Fibroblast of the aortic adventitia (primary cell): ENCODE results near the gene PSTPIP2. TPM values are rescaled to one million over a fixed set of nuclear protein-coding genes. Genes with fewer than 3 reads are reported as not detected.
"Not testable (repeated sequence)": the region's sequence is repeated elsewhere in the genome, so short reads cannot be mapped to it uniquely, and the experiment has no call there.

ENCODE experiments used
- DNase-seq: peaks from one replicate; pipeline ENCODE4 v3.0.0-alpha.2; 2010; ENCODE audit warnings: low read depth
- H3K4me3 ChIP-seq: 2 replicates; pipeline ENCODE4 v1.5.1; 2011; ENCODE audit warnings: low read depth, mild to moderate bottlenecking, control low read depth, low read length, moderate library complexity
- total RNA-seq: library from RNA; depleted of rRNA; stranded (reverse); fragments of >200 nt; gene quantifications from 2 replicates; pipeline ENCODE4 v1.2.3, GENCODE V29; 2012; ENCODE audit warnings: low replicate concordance
- TF ChIP-seq, protein P1 (sequence below): IDR thresholded peaks from 2 replicates; pipeline ENCODE4 v1.5.1; 2011; ENCODE audit warnings: mild to moderate bottlenecking, low read length, control low read depth, inconsistent platforms; ENCODE audit not compliant: insufficient read depth

The PSTPIP2 gene
- total RNA-seq, 1 donor, result 6.4 TPM

DNA sequence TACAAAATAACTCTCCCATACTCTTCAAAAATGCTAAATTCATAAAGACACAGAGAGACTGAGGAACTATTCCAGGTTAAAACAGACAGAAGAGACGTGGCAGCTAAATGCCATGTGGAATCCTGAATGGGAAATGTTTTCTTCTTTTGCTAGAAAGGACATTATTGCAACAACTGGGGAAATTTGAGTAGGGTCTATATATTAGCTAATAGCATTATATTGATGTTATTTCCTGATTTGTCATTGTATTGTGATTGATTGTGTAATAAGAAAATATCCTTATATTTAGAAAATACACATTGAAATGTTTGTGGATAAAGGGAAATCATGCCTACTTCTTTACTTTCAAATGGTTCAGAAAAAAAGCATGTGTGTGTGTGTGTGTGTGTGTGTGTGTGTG, 23.4 kb downstream of the PSTPIP2 start:
- TF ChIP-seq, protein P1, sequence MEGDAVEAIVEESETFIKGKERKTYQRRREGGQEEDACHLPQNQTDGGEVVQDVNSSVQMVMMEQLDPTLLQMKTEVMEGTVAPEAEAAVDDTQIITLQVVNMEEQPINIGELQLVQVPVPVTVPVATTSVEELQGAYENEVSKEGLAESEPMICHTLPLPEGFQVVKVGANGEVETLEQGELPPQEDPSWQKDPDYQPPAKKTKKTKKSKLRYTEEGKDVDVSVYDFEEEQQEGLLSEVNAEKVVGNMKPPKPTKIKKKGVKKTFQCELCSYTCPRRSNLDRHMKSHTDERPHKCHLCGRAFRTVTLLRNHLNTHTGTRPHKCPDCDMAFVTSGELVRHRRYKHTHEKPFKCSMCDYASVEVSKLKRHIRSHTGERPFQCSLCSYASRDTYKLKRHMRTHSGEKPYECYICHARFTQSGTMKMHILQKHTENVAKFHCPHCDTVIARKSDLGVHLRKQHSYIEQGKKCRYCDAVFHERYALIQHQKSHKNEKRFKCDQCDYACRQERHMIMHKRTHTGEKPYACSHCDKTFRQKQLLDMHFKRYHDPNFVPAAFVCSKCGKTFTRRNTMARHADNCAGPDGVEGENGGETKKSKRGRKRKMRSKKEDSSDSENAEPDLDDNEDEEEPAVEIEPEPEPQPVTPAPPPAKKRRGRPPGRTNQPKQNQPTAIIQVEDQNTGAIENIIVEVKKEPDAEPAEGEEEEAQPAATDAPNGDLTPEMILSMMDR, result no peak
- no peak for DNase-seq
- no peak overlapping the region for H3K4me3 ChIP-seq

DNA sequence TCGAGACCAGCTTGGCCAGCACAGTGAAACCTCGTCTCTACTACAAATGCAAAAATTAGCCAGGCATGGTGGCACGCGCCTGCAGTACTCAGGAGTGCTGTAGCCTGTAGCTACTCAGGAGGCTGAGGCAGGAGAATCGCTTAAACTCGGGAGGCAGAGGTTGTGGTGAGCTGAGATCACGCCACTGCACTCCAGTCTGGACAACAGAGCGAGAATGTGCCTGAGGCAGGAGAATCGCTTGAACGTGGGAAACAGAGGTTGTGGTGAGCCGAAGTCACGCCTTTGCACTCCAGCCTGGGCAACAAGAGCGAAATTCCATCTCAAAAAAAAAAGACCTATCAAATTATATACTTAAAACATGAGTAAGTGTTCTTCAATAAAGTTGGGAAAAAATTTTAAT, 24.7 kb downstream of the PSTPIP2 start:
- not testable (repeated sequence) for DNase-seq, H3K4me3 ChIP-seq

DNA sequence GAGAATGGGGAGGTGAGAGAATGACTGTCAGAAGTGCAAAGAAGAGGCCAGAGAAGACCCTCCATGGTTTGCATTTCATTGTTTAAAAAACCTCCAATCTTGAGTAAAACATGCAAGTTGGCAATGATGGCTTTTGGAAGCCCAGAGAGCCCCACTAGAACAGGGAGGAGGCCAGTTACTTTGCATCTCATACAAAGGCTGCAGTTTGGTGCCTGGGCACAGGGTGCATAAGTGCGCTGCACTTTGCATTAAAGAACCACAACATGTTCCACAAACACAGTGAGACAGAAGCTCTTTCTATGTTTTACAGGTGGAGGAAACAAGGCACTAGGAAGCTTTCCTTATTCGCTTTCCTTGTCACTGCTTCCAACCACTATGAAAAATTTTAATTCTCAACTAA, 25.4 kb downstream of the PSTPIP2 start:
- TF ChIP-seq, protein P1, result no peak
- no peak for DNase-seq
- H3K4me3 ChIP-seq, result no peak overlapping the region

DNA sequence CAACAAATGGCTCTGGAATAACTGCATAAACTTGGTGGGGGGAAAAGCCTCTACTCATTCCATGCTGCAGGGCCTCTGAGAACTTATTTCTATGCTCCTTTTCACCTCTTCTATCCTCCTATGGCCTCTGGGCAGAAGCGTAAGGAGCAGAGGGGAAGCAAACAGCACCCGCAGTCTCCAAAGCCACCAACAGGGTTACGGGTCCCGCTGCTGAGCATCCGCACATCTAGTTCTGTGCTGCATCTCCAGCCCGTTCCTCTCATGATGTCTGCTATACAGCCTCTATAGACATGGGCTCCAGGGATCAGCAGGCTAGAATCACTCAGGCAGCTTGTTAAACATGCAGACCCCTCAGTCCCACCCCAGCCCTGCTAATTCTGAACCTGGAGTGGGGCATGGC, 25.9 kb downstream of the PSTPIP2 start:
- no peak for DNase-seq
- TF ChIP-seq, protein P1, result no peak
- H3K4me3 ChIP-seq, result no peak overlapping the region

DNA sequence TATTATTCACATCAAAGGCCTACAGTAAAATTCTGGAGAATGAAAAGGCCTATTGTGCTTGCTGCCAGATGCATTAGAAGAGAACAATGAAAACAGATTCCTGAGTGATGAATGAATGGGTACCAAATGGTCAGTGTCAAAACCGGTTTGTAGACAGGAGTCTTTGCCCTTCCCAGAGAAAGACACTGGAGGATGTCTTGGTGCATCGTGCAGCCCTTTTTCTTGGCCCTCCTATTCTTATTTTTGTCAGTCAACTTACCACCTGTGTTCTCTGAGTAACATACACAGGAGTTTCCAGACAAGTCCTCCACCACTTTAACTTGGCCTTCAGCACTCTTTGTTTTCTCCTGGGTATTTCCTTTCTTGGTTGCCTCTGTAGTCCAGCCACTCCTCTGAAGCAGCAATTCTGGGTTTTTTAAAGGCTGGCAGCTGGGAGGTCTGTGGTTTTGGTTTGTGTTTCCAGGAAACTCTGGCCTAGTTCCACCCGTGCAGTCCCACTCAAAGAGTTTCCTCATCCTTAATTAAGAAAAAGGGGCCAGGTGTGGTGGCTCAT, 29.4 kb downstream of the PSTPIP2 start:
- TF ChIP-seq, protein P1, result no peak
- H3K4me3 ChIP-seq, result no peak overlapping the region
- peak; percentile 91 for DNase-seq

DNA sequence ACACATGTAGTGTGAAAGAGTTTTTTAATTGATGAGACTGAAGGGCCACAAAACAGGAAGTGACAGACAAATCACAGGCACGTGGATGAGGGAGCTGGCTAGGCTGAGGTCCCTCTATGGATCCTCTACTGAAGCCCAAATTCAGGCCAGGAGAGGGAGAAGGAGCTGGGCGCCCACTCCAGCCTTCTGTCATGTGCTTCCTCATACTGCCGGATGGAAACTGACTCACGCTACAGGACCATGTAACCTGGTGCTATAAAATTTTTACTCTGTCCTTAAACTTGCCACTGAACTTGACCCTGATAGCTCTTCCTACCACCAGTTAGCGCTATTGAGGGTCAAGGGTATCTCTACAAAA, 31.3 kb downstream of the PSTPIP2 start:
- no peak overlapping the region for H3K4me3 ChIP-seq
- no peak for DNase-seq
- TF ChIP-seq, protein P1, result no peak

DNA sequence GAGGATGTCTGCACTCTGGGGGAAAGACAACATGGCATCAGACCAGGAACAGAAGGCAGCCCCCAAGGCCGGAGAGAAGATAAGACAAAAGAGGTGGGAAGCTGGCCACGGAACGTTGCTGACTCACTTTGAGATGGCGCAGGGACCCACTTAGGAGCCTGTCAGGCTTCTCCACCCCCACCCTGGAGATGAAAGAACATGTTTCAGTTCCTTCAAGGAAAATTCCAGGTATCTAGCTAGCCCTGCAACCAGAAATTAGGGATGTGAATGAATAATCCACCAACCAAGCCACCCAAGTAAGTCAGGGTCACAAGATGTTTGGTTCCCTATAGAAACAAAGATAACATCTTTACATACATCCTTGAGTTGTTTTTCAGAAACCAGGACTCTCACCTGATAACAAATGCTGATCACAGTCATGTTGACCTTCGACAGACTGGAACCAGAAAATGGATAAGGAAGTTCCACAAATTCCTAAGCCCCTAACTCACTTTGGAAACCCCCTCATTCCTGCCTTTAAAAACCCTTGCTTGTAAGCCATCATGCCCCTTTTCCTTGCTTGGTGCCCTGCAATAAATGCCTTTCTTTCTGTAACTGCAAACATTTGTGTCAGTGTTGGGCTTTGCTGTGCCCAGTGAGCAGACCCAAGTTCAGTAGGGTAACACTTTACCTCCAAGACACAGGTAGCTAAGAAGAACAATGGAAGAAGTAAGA, 31.9 kb downstream of the PSTPIP2 start:
- no peak for DNase-seq
- TF ChIP-seq, protein P1, result no peak
- no peak overlapping the region for H3K4me3 ChIP-seq
